ENCODE measurements around the gene CSTF2T. TPM values are rescaled to one million over a fixed set of nuclear protein-coding genes. Genes with fewer than 3 reads are reported as not detected.
A peak's percentile ranks its signal among the peaks of the same experiment; 100 is the strongest.

CSTF2T gene
- total RNA-seq, 1 experiment from 2014 or later = 42.1 TPM

GRCh38 chr10:51698473-51699063, 827 bp downstream of the CSTF2T start:
- H4K8ac ChIP-seq (replicated peaks; ENCODE audit: insufficient read length, low read depth, low read length) = no peak overlapping the region
- DNase-seq = no peak
- H3K9me3 Mint-ChIP-seq = no peaks in the 10 kb centered on the region
- H3K56ac ChIP-seq (ENCODE audit: insufficient read length, low read depth, low read length) = no peak overlapping the region
- no peak overlapping the region; the same call in 1 of the 2 replicates for H3K4ac ChIP-seq (ENCODE audit: low read depth, low read length)
- no peak overlapping the region for H3K18ac ChIP-seq (ENCODE audit: insufficient read length, low read depth, low read length)
- H2BK12ac ChIP-seq (ENCODE audit: insufficient read length, low read depth, low read length) = no peak overlapping the region
- H3K4me1 ChIP-seq (ENCODE audit: insufficient read depth, low read length) = no peaks in the 10 kb centered on the region
- no peak overlapping the region for H2AK5ac ChIP-seq (ENCODE audit: insufficient read length, low read length)
- peaks cover 20% of the 10 kb centered on the region; the same call in 1 of the 2 replicates for H3K79me2 ChIP-seq (ENCODE audit: insufficient read depth, low read length)
- H3K14ac ChIP-seq (ENCODE audit: insufficient read depth, low read length) = peak overlapping the region; percentile 70
- H3T11ph ChIP-seq (ENCODE audit: low read length) = no peak overlapping the region
- H2BK20ac ChIP-seq (ENCODE audit: low read depth, low read length, poor library complexity, severe bottlenecking) = no peak overlapping the region
- no peaks in the 10 kb centered on the region for H3K27me3 Mint-ChIP-seq (ENCODE audit: low read depth)
- peaks cover 5% of the 10 kb centered on the region for H3K23me2 ChIP-seq (ENCODE audit: insufficient read length, low read depth, low read length, poor library complexity, severe bottlenecking)
- peak overlapping the region; percentile 96 for H3K4me2 ChIP-seq (ENCODE audit: insufficient read depth, insufficient read length, low read length)
- peaks cover 30 to 36% of the 10 kb centered on the region in 2 experiments for H3K4me1 Mint-ChIP-seq
- no peak overlapping the region for H4K91ac ChIP-seq (ENCODE audit: insufficient read length, low read depth, low read length)
- peak overlapping the region; percentile 96 for H3K9ac ChIP-seq (ENCODE audit: extremely low read depth, insufficient read length, low read length)
- no CpG with 5 or more reads among the region's 8 CpGs for WGBS (ENCODE audit: extremely low coverage, insufficient read length, low lambda C conversion rate)
- no peak overlapping the region for H2AFZ ChIP-seq (ENCODE audit: low read length)
- no peak overlapping the region for H2BK120ac ChIP-seq (ENCODE audit: low read depth, low read length, poor library complexity, severe bottlenecking)
- H2BK5ac ChIP-seq (ENCODE audit: insufficient read length, low read length) = no peak overlapping the region
- peak overlapping the region; percentile 100 for H3K27ac Mint-ChIP-seq
- H3K27me3 ChIP-seq (ENCODE audit: insufficient read depth, low read length) = no peaks in the 10 kb centered on the region
- peak overlapping the region; percentile 54 for H4K5ac ChIP-seq (ENCODE audit: insufficient read length, low read depth, low read length)
- H2BK15ac ChIP-seq (ENCODE audit: low read depth, low read length) = no peak overlapping the region
- no peaks in the 10 kb centered on the region for H3K9me3 ChIP-seq (ENCODE audit: control insufficient read depth, low read depth, low read length)
- no peak overlapping the region for H3K27ac ChIP-seq (ENCODE audit: insufficient read length, low read depth, low read length)
- H3K4me3 Mint-ChIP-seq = peak overlapping the region; percentile 98 to 99
- H3K79me1 ChIP-seq (ENCODE audit: insufficient read depth, low read depth, low read length, poor library complexity, severe bottlenecking) = no peaks in the 10 kb centered on the region
- peaks cover 3% of the 10 kb centered on the region for H4K20me1 ChIP-seq (ENCODE audit: control insufficient read depth, insufficient read depth, insufficient read length)
- TF ChIP-seq CTCF (conservative IDR thresholded peaks at IDR 0.05) = no peak
- H3K36me3 Mint-ChIP-seq (ENCODE audit: insufficient read depth in 1 of 3, low read depth in 3 of 3) = peaks cover 12 to 26% (median 17%) of the 10 kb centered on the region in 3 experiments; a peak in 6 of 7 replicates
- no peak overlapping the region for H3K23ac ChIP-seq (ENCODE audit: insufficient read length, low read depth, low read length)
